Suprapubic skin (tissue), 4 donors: Measurements from ENCODE around the gene PCDHB6.

ENCODE experiments used
- EP300 ChIP-seq: sonication (generic); formaldehyde crosslinking; IDR thresholded peaks from one replicate; pipeline ENCODE4 v1.6.1; 2017; ENCODE audit warnings: antibody characterized with exemption
- POLR2A ChIP-seq, 2 donors: fragments of 450-650 bp; IDR thresholded peaks; one replicate each; pipeline ENCODE4 v1.6.1; 2017; ENCODE audit warnings: antibody characterized with exemption in 2 of 2, mild to moderate bottlenecking in 2 of 2, moderate library complexity in 2 of 2
- POLR2AphosphoS5 ChIP-seq, 3 donors: sonication (generic); formaldehyde crosslinking; IDR thresholded peaks; one replicate each; pipeline ENCODE4 v1.6.1; 2017; ENCODE audit warnings: antibody characterized with exemption in 3 of 3
- TF ChIP-seq, protein P1 (sequence below), 2 donors: fragments of 200-600 bp in 1 of 2; fragments of 450-650 bp in 1 of 2; sonication (generic) in 1 of 2; IDR thresholded peaks; one replicate each; pipeline ENCODE4 v1.5.1; 2016 to 2019; ENCODE audit warnings: antibody characterized with exemption in 2 of 2, mild to moderate bottlenecking in 1 of 2, moderate library complexity in 1 of 2

DNA sequence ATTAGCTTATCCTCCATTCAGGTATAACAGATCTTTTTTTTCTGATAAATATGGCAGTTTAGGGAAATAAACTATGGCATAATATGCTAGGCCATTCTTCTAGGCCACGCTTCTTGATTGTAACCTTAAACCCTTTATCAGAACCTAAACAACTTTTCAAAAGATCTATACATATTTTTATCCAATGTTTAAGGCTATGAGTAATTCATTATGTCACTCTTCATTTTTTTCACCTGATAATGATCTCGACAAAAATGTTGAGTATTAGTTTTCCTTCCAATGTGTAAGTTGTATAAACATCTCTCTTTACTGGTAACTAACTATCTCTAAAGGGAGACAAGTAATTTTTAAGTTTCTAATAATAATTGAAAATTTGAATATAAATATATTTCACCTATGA, 30.6 kb upstream of the PCDHB6 start:
- TF ChIP-seq, protein P1, sequence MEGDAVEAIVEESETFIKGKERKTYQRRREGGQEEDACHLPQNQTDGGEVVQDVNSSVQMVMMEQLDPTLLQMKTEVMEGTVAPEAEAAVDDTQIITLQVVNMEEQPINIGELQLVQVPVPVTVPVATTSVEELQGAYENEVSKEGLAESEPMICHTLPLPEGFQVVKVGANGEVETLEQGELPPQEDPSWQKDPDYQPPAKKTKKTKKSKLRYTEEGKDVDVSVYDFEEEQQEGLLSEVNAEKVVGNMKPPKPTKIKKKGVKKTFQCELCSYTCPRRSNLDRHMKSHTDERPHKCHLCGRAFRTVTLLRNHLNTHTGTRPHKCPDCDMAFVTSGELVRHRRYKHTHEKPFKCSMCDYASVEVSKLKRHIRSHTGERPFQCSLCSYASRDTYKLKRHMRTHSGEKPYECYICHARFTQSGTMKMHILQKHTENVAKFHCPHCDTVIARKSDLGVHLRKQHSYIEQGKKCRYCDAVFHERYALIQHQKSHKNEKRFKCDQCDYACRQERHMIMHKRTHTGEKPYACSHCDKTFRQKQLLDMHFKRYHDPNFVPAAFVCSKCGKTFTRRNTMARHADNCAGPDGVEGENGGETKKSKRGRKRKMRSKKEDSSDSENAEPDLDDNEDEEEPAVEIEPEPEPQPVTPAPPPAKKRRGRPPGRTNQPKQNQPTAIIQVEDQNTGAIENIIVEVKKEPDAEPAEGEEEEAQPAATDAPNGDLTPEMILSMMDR (IDR thresholded peaks at IDR 0.05), result no peak
- TF ChIP-seq POLR2A (IDR thresholded peaks at IDR 0.05) (no peak), POLR2AphosphoS5 (IDR thresholded peaks at IDR 0.05) (no peak), EP300 (no peak)
